Loucy (cell line): ENCODE data around the gene SV2B.

ENCODE experiments used
- H2AFZ ChIP-seq: fragments of 200-600 bp; sonication (generic); 2 replicates; pipeline ENCODE4 v1.6.0; 2016; ENCODE audit warnings: antibody characterized with exemption, mild to moderate bottlenecking, low read length, moderate library complexity
- H3F3A ChIP-seq: fragments of 200-600 bp; 2 replicates; pipeline ENCODE4 v1.6.0; 2016; ENCODE audit warnings: antibody characterized with exemption, low read depth, mild to moderate bottlenecking
- H3K27me3 ChIP-seq: fragments of 200-600 bp; sonication (generic); 2 replicates; pipeline ENCODE4 v1.6.1; 2014; ENCODE audit warnings: low read length, mild to moderate bottlenecking; ENCODE audit not compliant: insufficient read depth, poor library complexity, severe bottlenecking
- H3K36me3 ChIP-seq: fragments of 200-600 bp; sonication (generic); 2 replicates; pipeline ENCODE4 v1.6.1; 2016; ENCODE audit warnings: low read length; ENCODE audit not compliant: insufficient read depth
- H3K4me1 ChIP-seq: fragments of 200-600 bp; sonication (generic); 2 replicates; pipeline ENCODE4 v1.5.1; 2014; ENCODE audit warnings: low read length, mild to moderate bottlenecking; ENCODE audit not compliant: insufficient read depth, poor library complexity, severe bottlenecking
- H3K4me2 ChIP-seq: fragments of 200-600 bp; sonication (generic); 2 replicates; pipeline ENCODE4 v1.6.0; 2014; ENCODE audit warnings: antibody characterized with exemption, low read length, low read depth, mild to moderate bottlenecking; ENCODE audit not compliant: poor library complexity, severe bottlenecking
- H3K4me3 ChIP-seq: fragments of 200-600 bp; sonication (generic); 2 replicates; pipeline ENCODE4 v1.5.1; 2014; ENCODE audit warnings: low read length, mild to moderate bottlenecking, mixed read lengths; ENCODE audit not compliant: poor library complexity, severe bottlenecking
- H3K79me2 ChIP-seq: fragments of 200-600 bp; sonication (generic); 2 replicates; pipeline ENCODE4 v1.6.1; 2014; ENCODE audit warnings: low read length; ENCODE audit not compliant: insufficient read depth
- H3K9ac ChIP-seq: fragments of 200-600 bp; sonication (generic); 2 replicates; pipeline ENCODE4 v1.6.0; 2014; ENCODE audit warnings: mild to moderate bottlenecking, low read depth, low read length, moderate library complexity; ENCODE audit not compliant: poor library complexity, severe bottlenecking
- H3K9me2 ChIP-seq: fragments of 200-600 bp; sonication (generic); replicated peaks from 2 replicates; pipeline ENCODE4 v1.6.1; 2016; ENCODE audit warnings: low read depth, low read length, mixed read lengths
- H3K9me3 ChIP-seq: fragments of 200-600 bp; sonication (generic); 2 replicates; pipeline ENCODE4 v1.6.1; 2014; ENCODE audit warnings: mild to moderate bottlenecking, antibody characterized with exemption, low read length, low read depth; ENCODE audit not compliant: insufficient read depth
- H4K20me1 ChIP-seq: fragments of 200-600 bp; sonication (generic); 2 replicates; pipeline ENCODE4 v1.6.0; 2014; ENCODE audit warnings: antibody characterized with exemption, low read length, mild to moderate bottlenecking; ENCODE audit not compliant: insufficient read depth, poor library complexity, severe bottlenecking
- EZH2phosphoT487 ChIP-seq: fragments of 200-600 bp; IDR thresholded peaks from 2 replicates; pipeline ENCODE4 v1.6.1; 2018; ENCODE audit warnings: antibody characterized with exemption, mild to moderate bottlenecking, moderate library complexity, borderline replicate concordance
- TF ChIP-seq, protein P1 (sequence below): fragments of 200-600 bp; sonication (generic); conservative IDR thresholded peaks from 2 replicates; pipeline ENCODE4 v1.5.1; 2014; ENCODE audit warnings: mild to moderate bottlenecking, antibody characterized with exemption, low read length

Gene SV2B

DNA sequence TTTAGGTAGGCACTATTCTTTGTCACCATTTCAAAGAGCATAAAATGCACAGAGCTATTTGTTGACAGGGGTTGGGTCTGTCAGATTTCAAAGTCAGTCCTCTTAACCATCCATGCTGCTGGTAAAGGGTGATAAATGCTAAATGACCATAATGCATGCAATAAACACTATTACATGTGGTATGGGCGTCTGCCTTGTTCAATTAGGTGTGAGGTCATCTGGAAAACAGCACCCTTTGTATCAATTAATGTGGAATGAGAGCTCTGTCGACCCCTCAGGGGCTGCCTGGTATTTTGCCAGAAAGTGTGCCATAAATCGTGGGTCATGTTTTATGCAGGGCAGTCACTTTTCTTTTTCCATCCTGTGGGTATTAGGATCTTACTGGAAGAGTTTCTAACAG is 235.6 kb downstream of the SV2B start:
- Histone ChIP-seq H3K79me2 (no peaks in the 10 kb centered on the region), H3K27me3 (no peaks in the 10 kb centered on the region), H3K9me3 (no peaks in the 10 kb centered on the region), H4K20me1 (no peaks in the 10 kb centered on the region), H3K4me2 (no peak overlapping the region), H3K4me1 (peaks cover 8% of the 10 kb centered on the region), H3F3A (no peaks in the 10 kb centered on the region), H3K36me3 (no peaks in the 10 kb centered on the region), H2AFZ (no peak overlapping the region), H3K9ac (no peak overlapping the region), H3K9me2 (no peaks in the 10 kb centered on the region), H3K4me3 (no peak overlapping the region)
- TF ChIP-seq, protein P1, sequence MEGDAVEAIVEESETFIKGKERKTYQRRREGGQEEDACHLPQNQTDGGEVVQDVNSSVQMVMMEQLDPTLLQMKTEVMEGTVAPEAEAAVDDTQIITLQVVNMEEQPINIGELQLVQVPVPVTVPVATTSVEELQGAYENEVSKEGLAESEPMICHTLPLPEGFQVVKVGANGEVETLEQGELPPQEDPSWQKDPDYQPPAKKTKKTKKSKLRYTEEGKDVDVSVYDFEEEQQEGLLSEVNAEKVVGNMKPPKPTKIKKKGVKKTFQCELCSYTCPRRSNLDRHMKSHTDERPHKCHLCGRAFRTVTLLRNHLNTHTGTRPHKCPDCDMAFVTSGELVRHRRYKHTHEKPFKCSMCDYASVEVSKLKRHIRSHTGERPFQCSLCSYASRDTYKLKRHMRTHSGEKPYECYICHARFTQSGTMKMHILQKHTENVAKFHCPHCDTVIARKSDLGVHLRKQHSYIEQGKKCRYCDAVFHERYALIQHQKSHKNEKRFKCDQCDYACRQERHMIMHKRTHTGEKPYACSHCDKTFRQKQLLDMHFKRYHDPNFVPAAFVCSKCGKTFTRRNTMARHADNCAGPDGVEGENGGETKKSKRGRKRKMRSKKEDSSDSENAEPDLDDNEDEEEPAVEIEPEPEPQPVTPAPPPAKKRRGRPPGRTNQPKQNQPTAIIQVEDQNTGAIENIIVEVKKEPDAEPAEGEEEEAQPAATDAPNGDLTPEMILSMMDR, result no peak
- no peak for TF ChIP-seq EZH2phosphoT487

DNA sequence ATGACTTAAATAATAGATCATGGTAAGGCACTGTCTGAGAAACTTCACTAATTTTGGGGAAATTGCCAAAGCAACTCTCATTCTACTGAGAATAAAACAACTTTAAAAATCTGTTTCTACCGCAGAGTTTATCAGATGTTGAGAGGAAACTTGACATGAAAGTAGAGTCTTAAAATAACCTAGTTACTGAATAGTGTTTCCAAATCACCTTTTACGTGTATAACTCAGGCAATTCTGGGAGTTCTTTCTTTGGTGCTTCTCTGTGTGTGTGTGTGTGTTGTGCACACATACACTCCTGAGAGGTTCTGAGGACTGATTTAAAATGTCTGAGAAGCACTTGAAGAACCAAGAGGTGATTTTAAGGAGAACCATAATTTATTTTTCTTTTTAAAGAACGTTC is 236.6 kb downstream of the SV2B start:
- no peak overlapping the region for H3K9ac ChIP-seq
- no peak overlapping the region for H3K4me2 ChIP-seq

DNA sequence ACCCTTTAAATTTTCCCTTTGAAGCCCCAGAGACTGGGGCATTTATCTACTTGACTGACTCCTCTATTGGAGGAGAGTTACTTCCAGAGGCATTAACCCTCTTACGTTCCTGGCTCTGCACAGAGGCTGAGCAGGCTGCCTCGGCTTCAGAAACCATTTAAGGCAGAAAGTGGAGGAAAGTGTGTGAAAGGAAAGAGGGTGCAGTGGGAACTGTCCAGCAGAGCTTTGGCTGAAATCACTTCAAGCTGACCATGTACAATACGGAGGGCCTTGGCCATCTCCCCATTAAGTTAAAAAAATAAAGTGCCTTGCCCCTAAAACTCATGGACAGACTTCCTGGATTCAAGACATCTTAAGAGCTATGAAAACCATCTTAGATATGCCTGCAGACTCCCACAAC is 238.7 kb downstream of the SV2B start:
- H3K4me1 ChIP-seq, result peaks cover 8% of the 10 kb centered on the region
- no peaks in the 10 kb centered on the region for H3K27me3 ChIP-seq
- no peak overlapping the region for H2AFZ ChIP-seq
- H3K9ac ChIP-seq, result no peak overlapping the region
- no peaks in the 10 kb centered on the region for H3K9me3 ChIP-seq
- no peak overlapping the region for H3K4me3 ChIP-seq
- no peak overlapping the region for H3K4me2 ChIP-seq
- TF ChIP-seq, protein P1, result no peak
- TF ChIP-seq EZH2phosphoT487, result no peak
- no peaks in the 10 kb centered on the region for H3K79me2 ChIP-seq
- no peaks in the 10 kb centered on the region for H4K20me1 ChIP-seq
- no peaks in the 10 kb centered on the region for H3F3A ChIP-seq
- no peaks in the 10 kb centered on the region for H3K36me3 ChIP-seq
- no peaks in the 10 kb centered on the region for H3K9me2 ChIP-seq

More for the DNA sequence above, 236.6 kb downstream of the SV2B start:
- Histone ChIP-seq H3K27me3 (no peaks in the 10 kb centered on the region), H3K79me2 (no peaks in the 10 kb centered on the region), H3K4me3 (no peak overlapping the region), H3K36me3 (no peaks in the 10 kb centered on the region), H3F3A (no peaks in the 10 kb centered on the region), H3K9me2 (no peaks in the 10 kb centered on the region), H2AFZ (no peak overlapping the region), H4K20me1 (no peaks in the 10 kb centered on the region), H3K4me1 (peaks cover 8% of the 10 kb centered on the region), H3K9me3 (no peaks in the 10 kb centered on the region)
- TF ChIP-seq, protein P1, result no peak
